Left hindlimb (tissue), 1 donor: ENCODE measurements around the gene COG6.
A peak's percentile ranks its signal among the peaks of the same experiment; 100 is the strongest.

ENCODE experiments used
- DNase-seq: peaks from one replicate; pipeline ENCODE4 v3.0.0-alpha.2; 2018

The COG6 gene

GRCh38 chr13:39655569-39656324 lies at the start of gene COG6:
TSS of gene COG6 (plus strand) at chr13:39655662. CDS start at chr13:39655727, 65 bp downstream.
- peak; percentile 94 for DNase-seq

DNA sequence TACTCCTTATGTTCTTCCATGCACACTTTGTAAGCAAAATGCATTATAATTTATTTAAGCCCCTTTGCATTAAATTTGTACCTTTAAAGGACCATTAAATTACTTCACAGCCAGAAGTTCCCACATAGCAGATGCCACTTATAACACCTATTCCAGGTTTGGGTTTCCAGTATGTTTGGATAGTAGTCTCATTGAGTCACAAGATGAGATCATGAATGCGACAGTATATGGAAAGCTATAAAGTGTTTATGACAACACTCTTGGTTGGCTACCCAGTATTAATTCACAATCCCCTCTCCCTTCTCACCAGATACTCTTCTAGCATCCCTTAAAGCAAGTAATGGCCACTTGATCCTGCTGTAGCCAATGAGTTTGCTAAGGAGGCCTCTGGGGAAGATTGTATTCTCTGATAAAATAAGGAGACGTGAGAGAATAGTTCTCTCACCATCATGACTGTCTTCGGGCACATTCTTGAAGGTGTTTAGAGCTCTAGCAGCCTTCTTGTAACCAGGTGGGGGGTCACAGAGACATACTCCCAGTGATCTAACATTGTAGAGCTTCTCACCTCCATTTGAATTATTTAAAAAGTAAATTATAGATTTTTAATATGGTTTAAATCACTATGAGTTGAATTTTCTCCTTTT lies 49.7 kb upstream of the COG6 start:
- DNase-seq: no peak

- DNase-seq: no peak
Observed at GRCh38 chr13:39607876-39608275, 47.6 kb upstream of the COG6 start.

GRCh38 chr13:39612023-39612637 lies 43.3 kb upstream of the COG6 start:
- DNase-seq: no peak

DNA sequence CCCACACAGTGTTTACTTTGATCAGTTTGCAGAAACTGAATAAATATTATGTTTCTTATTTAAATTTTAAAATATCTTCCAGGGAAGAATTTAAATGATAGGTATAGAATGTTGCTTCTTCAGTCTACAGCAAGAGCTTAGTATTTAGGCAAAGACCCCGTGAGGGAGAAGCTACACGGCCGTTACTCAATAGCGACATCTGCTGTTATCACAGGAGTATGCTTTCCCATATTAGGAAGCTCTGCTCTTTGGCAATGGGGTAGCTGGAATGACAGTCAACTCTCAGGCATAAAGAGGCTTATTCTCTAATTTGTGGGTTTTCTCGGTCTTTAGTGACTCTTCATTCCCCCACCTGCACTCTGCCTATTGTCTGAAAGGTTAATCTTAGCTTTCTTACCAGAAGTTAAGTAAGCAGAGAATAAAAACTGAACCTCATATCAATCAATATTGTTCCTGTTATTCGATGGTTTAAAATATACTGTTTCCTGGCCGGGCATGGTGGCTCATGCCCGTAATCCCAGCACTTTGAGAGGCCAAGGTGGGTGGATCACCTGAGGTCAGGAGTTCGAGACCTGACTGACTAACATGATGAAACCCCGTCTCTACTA lies 39.3 kb upstream of the COG6 start:
- peak; percentile 67 for DNase-seq

GRCh38 chr13:39618561-39618960 lies 36.9 kb upstream of the COG6 start:
- DNase-seq: no peak

DNA sequence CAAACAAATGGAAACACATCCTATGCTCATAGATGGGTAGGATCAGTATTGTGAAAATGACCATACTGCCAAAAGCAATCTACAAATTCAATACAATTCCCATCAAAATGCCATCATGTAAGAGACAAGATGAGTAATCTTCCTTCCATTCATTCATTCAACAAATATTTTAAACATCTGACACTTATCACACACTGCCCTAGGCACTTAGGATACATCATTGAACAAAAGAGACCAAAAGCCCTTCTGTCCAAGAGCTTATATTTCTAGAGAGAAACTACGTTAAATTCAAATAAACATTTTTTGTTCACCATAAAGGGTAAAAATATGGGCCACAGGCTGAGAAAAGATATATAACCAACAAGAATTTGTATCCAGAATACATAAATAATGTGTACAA lies 32.0 kb upstream of the COG6 start:
- no peak for DNase-seq

DNA sequence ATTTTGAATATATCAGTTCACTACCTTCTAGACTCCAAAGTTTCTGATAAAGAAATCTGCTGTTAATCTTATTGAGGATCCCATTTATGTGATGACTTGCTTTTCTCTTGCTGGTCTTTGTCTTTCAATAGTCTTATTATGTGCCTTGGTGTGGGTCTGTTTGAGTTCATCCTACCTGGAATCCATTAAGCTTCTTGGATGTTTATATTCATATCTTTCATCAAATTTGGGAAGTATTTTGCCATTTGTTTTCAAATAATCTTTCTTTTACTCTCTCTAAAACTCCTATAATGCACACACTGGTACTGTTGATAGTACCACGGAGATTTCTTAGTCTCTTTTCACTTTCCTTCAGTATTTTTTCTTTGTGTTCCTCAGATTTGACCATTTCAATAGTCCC lies 24.2 kb upstream of the COG6 start:
- DNase-seq: no peak

GRCh38 chr13:39632994-39633393 lies 22.5 kb upstream of the COG6 start:
- no peak for DNase-seq

DNA sequence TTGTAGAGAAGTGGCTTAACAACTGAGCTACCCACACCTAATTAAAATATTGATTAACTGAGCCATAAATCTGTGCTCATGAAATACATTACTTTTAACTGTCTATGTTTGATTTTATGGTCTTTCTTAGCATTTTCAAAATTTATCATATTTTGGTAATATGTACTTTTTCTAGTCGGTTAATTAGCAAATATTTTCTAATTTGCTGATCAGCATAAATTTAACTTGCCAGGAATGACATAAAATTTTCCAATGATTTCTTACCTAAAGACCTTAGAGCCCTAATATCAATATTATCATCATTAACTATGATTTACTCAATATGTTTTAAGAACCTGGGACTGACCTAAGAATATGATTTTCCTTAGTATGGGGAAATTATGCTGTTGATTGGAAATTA lies 19.9 kb upstream of the COG6 start:
- DNase-seq: no peak

DNA sequence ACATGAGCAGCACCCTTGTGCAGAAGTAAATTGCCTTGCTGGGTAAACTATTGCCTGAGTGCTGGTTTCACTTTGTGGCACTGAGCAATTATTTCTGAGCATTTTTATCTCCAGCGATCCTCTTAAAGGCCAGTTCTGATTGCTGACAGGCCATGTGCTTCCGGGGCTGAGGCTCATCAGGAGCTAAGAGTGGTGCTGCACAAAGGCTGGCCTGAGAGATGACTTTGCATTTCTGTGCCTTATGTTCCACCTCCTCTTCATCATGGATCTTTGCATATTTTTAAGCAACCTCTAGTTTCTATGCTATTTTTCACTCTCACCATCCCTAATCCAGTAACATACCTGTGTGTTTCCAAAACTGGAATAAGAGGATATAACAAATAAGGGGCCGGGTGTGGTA lies 17.6 kb upstream of the COG6 start:
- no peak for DNase-seq

- no peak for DNase-seq
Observed at GRCh38 chr13:39641645-39642044, 13.8 kb upstream of the COG6 start.

DNA sequence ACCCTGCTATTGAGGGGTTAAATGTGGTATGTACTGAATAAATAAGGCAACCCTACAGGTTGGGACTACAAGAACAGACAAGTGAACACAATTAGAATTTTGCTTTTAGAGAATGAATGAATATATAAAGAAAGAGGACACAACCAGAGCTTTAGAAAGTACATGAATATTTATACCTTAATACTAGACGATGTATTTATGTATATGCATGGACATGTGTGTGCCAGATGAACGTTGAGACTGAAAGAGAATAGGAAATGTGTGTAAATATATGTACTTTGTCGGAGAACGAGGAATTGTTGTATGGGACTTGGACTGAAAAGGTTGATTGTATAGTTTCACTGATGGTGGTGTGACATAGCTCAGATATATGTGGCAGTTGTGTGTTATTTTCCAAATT lies 9.3 kb upstream of the COG6 start:
- DNase-seq: no peak

- no peak for DNase-seq
Observed at GRCh38 chr13:39655041-39655568, 357 bp upstream of the COG6 start.

- DNase-seq: no peak
Observed at GRCh38 chr13:39656325-39656677, 839 bp downstream of the COG6 start.

- no peak for DNase-seq
Observed at GRCh38 chr13:39663508-39663907, 8.0 kb downstream of the COG6 start.

DNA sequence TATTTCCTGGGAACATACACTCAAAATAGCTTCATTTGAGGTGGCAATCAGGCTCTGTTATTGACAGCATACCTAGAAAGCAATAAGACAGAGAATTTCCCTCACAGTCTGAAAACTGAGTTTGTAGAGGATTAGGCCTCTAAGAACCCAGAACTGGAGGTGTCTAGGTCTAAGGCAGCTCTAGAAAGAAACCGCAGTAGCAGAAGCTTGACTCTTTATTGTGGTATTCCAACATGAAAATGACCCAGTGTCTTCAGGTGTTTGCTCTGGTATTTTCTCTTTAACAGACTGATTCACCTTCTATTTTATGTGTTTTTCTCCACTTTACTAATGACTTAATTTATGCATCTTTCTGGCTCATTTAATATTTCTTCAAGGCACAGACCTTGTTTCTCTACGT lies 8.5 kb downstream of the COG6 start:
- DNase-seq: no peak

DNA sequence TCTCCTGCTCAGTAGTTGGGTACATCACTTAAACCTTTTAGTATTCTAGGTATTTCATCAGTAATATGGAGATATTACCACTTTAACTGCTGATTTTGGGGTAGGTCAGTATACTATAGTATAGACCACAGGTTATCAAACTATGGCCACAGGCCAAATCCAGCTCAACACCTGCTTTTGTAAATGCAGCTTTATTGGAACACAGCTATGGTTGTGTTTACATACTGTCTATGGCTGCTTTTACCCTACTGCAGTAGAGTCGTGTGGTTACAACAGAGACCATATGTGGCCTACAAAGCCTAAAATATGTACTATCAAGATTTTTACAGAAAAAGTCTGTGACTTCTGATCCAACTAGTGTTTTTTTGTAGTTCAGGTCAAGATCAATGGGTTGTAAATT lies 10.3 kb downstream of the COG6 start:
- no peak for DNase-seq

GRCh38 chr13:39670445-39670844 lies 15.0 kb downstream of the COG6 start:
- no peak for DNase-seq

- no peak for DNase-seq
Observed at GRCh38 chr13:39672378-39673132, 17.1 kb downstream of the COG6 start.

DNA sequence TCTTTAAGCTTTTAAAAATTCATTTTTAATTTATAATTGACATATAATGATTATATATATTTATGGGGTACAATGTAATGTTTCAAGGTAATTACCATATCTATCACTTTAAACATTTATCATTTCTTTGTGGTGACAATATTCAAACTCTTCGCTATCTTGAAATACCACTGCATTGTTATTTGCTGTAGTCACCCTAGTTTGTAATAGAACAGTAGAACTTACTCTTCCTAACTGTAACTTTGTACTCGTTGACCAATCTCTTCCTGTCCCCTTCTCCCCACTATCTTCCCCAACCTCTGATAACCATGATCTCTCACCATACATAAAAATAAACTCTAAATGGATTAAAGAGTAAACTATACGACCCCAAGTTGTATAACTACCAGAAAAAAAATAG lies 20.4 kb downstream of the COG6 start:
- DNase-seq: no peak

- DNase-seq: no peak
Observed at GRCh38 chr13:39676315-39676876, 20.9 kb downstream of the COG6 start.

DNA sequence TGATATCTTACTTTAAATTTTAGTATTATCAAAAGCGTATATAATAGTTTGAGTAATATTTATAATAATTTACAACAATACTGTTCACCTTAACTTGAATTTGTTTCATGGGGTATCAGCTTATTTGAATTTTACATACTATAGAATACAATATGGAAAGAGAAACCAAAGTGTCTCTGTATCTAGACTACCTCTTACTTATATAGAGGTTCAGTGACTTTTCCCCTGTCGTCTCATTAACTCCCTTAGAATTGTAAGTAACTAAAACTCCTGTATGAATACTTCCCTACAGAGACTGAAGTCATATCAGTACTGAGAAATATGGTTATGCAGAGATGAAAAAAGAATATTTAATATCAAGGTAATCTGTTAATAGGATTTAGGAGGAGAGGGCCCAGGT lies 26.8 kb downstream of the COG6 start:
- DNase-seq: no peak
